K562 (cell line): ENCODE measurements around the gene IRF8. TPM values are rescaled to one million over a fixed set of nuclear protein-coding genes. Genes with fewer than 3 reads are reported as not detected.

Experiments used
- ATAC-seq: fragments of 200-7000 bp; cut with Tn5 transposase; 3 replicates; pipeline ENCODE4 v1.9.1; 2020; ENCODE audit warnings: moderate library complexity
- BruUV-seq: library from RNA; stranded (reverse); fragments of 400-500 nt; replicated peaks from 2 replicates; lab custom pipeline; 2021; lab: Mats Ljungman, UMichigan
- CTCF ChIA-PET: fragments of 300-600 bp; formaldehyde crosslinking; extraction: SDS; loops from one replicate; lab custom pipeline; 2021; ENCODE audit warnings: low intra/inter-chr PET ratio; lab: Yijun Ruan, JAX
- POLR2A ChIA-PET: fragments of 300-600, 350-650 bp; sonication (Branson Sonifier 250); formaldehyde crosslinking; extraction: SDS; loops from one replicate; lab custom pipeline; 2021; ENCODE audit warnings: antibody characterized with exemption, inconsistent platforms; lab: Yijun Ruan, JAX
- DNase-seq, 4 experiments: peaks; one replicate each; pipeline versions ENCODE4 v3.0.0 to v3.0.0-alpha.2; 2011 to 2018; ENCODE audit warnings: low spot score in 3 of 4, mixed read lengths in 3 of 4; ENCODE audit errors: extremely low read depth in 1 of 4
- FAIRE-seq: peaks from 2 replicates; lab custom pipeline; 2011; peaks lifted over from hg19 to GRCh38; lab: Jason Lieb, UNC
- H2AFZ ChIP-seq: 2 replicates; pipeline ENCODE4 v1.6.0; 2011; ENCODE audit warnings: low read depth, low read length, control low read depth, inconsistent platforms
- H3K27ac ChIP-seq: fragments of 200-600 bp; 3 replicates; pipeline ENCODE4 v1.8.0; 2011; ENCODE audit warnings: low read depth, mild to moderate bottlenecking, control low read depth, inconsistent platforms, low read length, moderate library complexity, mixed read lengths; ENCODE audit errors: extremely low read depth
- H3K27me3 ChIP-seq, 2 experiments: fragments of 300-600 bp in 1 of 2; 2 replicates in 1 of 2; 3 replicates in 1 of 2; pipeline versions ENCODE4 v1.6.0 to v1.8.0; 2011; ENCODE audit warnings: inconsistent platforms in 2 of 2, low read length in 2 of 2, mild to moderate bottlenecking in 1 of 2, mixed read lengths in 1 of 2, moderate library complexity in 1 of 2; ENCODE audit not compliant: control insufficient read depth in 2 of 2, insufficient read depth in 2 of 2
- H3K36me3 ChIP-seq: fragments of 300-600 bp; 3 replicates; pipeline ENCODE4 v1.8.0; 2011; ENCODE audit warnings: mild to moderate bottlenecking, low read length, inconsistent platforms; ENCODE audit not compliant: control insufficient read depth, insufficient read depth
- H3K4me1 ChIP-seq, 2 experiments: fragments of 200-600 bp in 1 of 2; replicated peaks in 1 of 2; 2 replicates in 1 of 2; 3 replicates in 1 of 2; pipeline versions ENCODE4 v1.5.1 to v1.8.0; 2011; ENCODE audit warnings: inconsistent platforms in 2 of 2, low read length in 2 of 2, mild to moderate bottlenecking in 1 of 2, mixed read lengths in 1 of 2, moderate library complexity in 1 of 2; ENCODE audit not compliant: control insufficient read depth in 2 of 2, insufficient read depth in 2 of 2
- H3K4me2 ChIP-seq: 2 replicates; pipeline ENCODE4 v1.6.1; 2011; ENCODE audit warnings: low read length, control low read depth, inconsistent platforms, mixed read lengths; ENCODE audit not compliant: insufficient read depth
- H3K4me3 ChIP-seq: fragments of 200-600 bp; sonication (generic), shearing (Covaris generic); 2 replicates; pipeline ENCODE4 v1.5.1; 2016; ENCODE audit warnings: control low read depth, inconsistent platforms
- H3K79me2 ChIP-seq: fragments of 200-600 bp; 3 replicates; pipeline ENCODE4 v1.8.0; 2011; ENCODE audit warnings: low read length, inconsistent platforms; ENCODE audit not compliant: control insufficient read depth, insufficient read depth
- H3K9ac ChIP-seq, 2 experiments: 2 replicates each; pipeline versions ENCODE4 v1.6.0 to v1.6.1; 2011; ENCODE audit warnings: low read depth in 2 of 2, low read length in 2 of 2, control low read depth in 1 of 2, inconsistent platforms in 1 of 2, mild to moderate bottlenecking in 1 of 2, mixed read lengths in 1 of 2; ENCODE audit not compliant: insufficient read depth in 1 of 2
- H3K9me1 ChIP-seq: one replicate; pipeline ENCODE4 v1.6.0; 2011; ENCODE audit warnings: inconsistent platforms, mild to moderate bottlenecking, low read length, moderate library complexity; ENCODE audit not compliant: control insufficient read depth, insufficient read depth
- H3K9me3 ChIP-seq: replicated peaks from 2 replicates; pipeline ENCODE4 v1.5.1; 2011; ENCODE audit warnings: low read depth, low read length, inconsistent platforms; ENCODE audit not compliant: control insufficient read depth, insufficient read depth
- H4K20me1 ChIP-seq: replicated peaks from 2 replicates; pipeline ENCODE4 v1.6.1; 2011; ENCODE audit warnings: low read length, inconsistent platforms, mixed read lengths; ENCODE audit not compliant: control insufficient read depth, insufficient read depth
- E2F4 ChIP-seq: sonication (generic); formaldehyde crosslinking; IDR thresholded peaks from 2 replicates; pipeline ENCODE4 v1.8.0; 2022; ENCODE audit warnings: mild to moderate bottlenecking, low read depth, missing genetic modification reagents
- IFI16 ChIP-seq: fragments of 250-450 bp; sonication (Bioruptor Pico); IDR thresholded peaks from 2 replicates; pipeline ENCODE4 v2.1.2; 2022; ENCODE audit warnings: mild to moderate bottlenecking, inconsistent platforms
- KLF1 ChIP-seq: fragments of 450-650 bp; IDR thresholded peaks from 2 replicates; pipeline ENCODE4 v1.6.1; 2016; ENCODE audit warnings: missing genetic modification characterization, missing compliant biosample characterization
- MED1 ChIP-seq: sonication (generic); formaldehyde crosslinking; IDR thresholded peaks from 2 replicates; pipeline ENCODE4 v1.8.1; 2023; ENCODE audit warnings: missing genetic modification reagents, borderline replicate concordance
- MTA3 ChIP-seq: fragments of 450-650 bp; formaldehyde crosslinking; IDR thresholded peaks from 2 replicates; pipeline ENCODE4 v1.6.1; 2017; ENCODE audit warnings: mild to moderate bottlenecking, borderline replicate concordance
- NFYB ChIP-seq: IDR thresholded peaks from 2 replicates; pipeline ENCODE4 v1.6.1; 2011; ENCODE audit warnings: mild to moderate bottlenecking, moderate library complexity; ENCODE audit not compliant: insufficient read length; ENCODE audit errors: extremely low read depth
- U2AF2 ChIP-seq: fragments of 200-400 bp; formaldehyde crosslinking; optimal IDR thresholded peaks from 2 replicates; pipeline ENCODE3; 2017; ENCODE audit warnings: low read depth, mild to moderate bottlenecking, low read length
- ZEB2 ChIP-seq: fragments of 450-650 bp; IDR thresholded peaks from 2 replicates; pipeline ENCODE4 v1.6.1; 2016
- ZKSCAN8 ChIP-seq: fragments of 200-800 bp; sonication (Bioruptor generic); IDR thresholded peaks from 2 replicates; pipeline ENCODE4 v1.6.1; 2016; ENCODE audit warnings: missing genetic modification characterization, missing compliant biosample characterization
- ZNF282 ChIP-seq: sonication (generic); formaldehyde crosslinking; IDR thresholded peaks from 2 replicates; pipeline ENCODE4 v1.8.1; 2023; ENCODE audit warnings: missing genetic modification reagents
- ZNF395 ChIP-seq: fragments of 200-800 bp; sonication (Bioruptor generic); IDR thresholded peaks from 2 replicates; pipeline ENCODE4 v1.6.1; 2017; ENCODE audit warnings: missing genetic modification characterization, missing compliant biosample characterization
- ZNF408 ChIP-seq: fragments of 250-450 bp; sonication (Bioruptor Pico); IDR thresholded peaks from 2 replicates; pipeline ENCODE4 v1.4.0; 2020; ENCODE audit warnings: low read depth, mild to moderate bottlenecking, moderate library complexity
- ZNF57 ChIP-seq: fragments of 450-650 bp; formaldehyde crosslinking; IDR thresholded peaks from 2 replicates; pipeline ENCODE4 v1.4.0; 2020; ENCODE audit warnings: mild to moderate bottlenecking, moderate library complexity
- ZNF699 ChIP-seq: fragments of 250-450 bp; sonication (Bioruptor Pico); IDR thresholded peaks from 2 replicates; pipeline ENCODE4 v1.8.0; 2021; ENCODE audit warnings: mild to moderate bottlenecking, moderate library complexity; ENCODE audit not compliant: insufficient replicate concordance
- WGBS: fragments of 100-300 bp; shearing (Covaris generic); methylation state at CpG from one replicate; pipeline ENCODE4 v1.1.6; 2016; ENCODE audit warnings: low coverage, mixed read lengths; ENCODE audit not compliant: insufficient coverage; ENCODE audit errors: missing lambda C conversion rate; 5-methylcytosine and 5-hydroxymethylcytosine counted together
- in situ Hi-C: fragments of 300-500 bp; cut with MboI; formaldehyde crosslinking; loops from 4 replicates; pipeline ENCODE4 v1.15.0; 2018; ENCODE audit warnings: inconsistent platforms, mixed read lengths
- intact Hi-C: fragments of 100-400 bp; cut with micrococcal nuclease; formaldehyde crosslinking; loops from 2 replicates; pipeline ENCODE4 v1.14.2; 2022
- polyA plus RNA-seq, 8 experiments: library from polyadenylated mRNA; depleted of rRNA in 4 of 8; stranded (reverse) in 5 of 8; unstranded in 3 of 8; fragments of >200 nt; fragmentation: Nextera tagmentation in 2 of 8; fragmentation: Illumina TruSeq in 1 of 8; extraction: Ambion mirVana in 2 of 8; extraction: Trizol in 1 of 8; gene quantifications; 2 replicates each; pipeline versions ENCODE4 v1.2.1 to v1.2.3, GENCODE V29; 2011 to 2014; ENCODE audit warnings: inconsistent platforms in 1 of 8, missing spikeins in 1 of 8
- total RNA-seq, 7 experiments: library from RNA; depleted of rRNA in 6 of 7; stranded (reverse); fragments of >200 nt in 6 of 7; fragmentation: Illumina TruSeq in 2 of 7; extraction: Trizol in 2 of 7; gene quantifications; 2 replicates each; pipeline versions ENCODE4 v1.2.1 to v1.2.3, GENCODE V29; 2011 to 2021; ENCODE audit warnings: low replicate concordance in 1 of 7
- TF ChIP-seq, protein P1 (sequence below): sonication (generic); formaldehyde crosslinking; IDR thresholded peaks from 2 replicates; pipeline ENCODE4 v1.8.0; 2022; ENCODE audit warnings: missing genetic modification reagents, mild to moderate bottlenecking, moderate library complexity, borderline replicate concordance
- TF ChIP-seq, protein P2 (sequence below): fragments of 250-450 bp; sonication (Bioruptor Pico); IDR thresholded peaks from 2 replicates; pipeline ENCODE4 v1.8.0; 2021; ENCODE audit warnings: moderate library complexity, mild to moderate bottlenecking, inconsistent platforms

IRF8 gene
- total and polyA plus RNA-seq, 9 of the 15 experiments (the other 6 are each of a cell fraction or from before 2014, with no cell fraction given), result 0.01 to 0.98 TPM; not detected in 7

DNA sequence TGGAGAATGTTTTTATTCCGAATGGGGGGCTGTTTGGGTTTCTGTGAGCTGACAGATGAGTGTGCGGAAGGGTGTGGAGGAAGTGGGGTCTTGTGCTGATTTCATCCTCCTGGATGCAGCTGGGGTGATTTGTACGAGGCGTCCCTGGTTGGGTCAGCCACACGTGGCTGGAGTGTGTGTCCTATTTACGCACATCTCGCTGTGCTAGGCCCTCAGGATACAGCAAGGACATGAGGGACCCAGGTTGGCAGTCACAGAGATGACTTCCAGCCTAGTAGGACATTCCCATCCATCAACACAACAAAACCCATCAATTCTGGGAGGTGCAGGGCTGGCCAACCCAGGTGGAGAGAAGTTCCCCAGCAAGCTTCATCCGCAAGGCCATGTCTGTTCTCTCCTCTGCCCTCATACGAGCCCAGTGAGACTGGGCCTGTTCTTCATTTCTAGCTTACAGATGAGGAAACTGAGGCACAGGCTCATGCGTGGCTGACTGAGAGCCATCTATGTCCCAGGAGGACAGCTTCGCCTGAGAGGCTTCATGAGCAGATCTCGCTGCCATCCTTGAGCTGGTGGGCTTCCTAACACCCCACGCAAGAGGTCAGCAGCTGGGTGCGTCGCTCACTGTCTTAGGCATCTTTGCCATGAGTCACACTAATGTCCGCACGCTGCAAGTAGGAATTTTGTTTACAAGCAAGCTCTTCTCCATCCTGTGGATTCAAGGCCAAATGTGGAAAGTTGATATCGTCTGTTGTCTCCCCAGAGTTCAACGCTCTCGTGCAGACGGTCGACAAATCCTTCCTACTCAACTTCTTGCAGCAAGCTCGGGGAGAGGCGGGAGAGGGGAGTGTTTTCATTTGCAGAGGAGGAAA lies 24.4 kb downstream of the IRF8 start:
- no peaks in the 10 kb centered on the region for H3K79me2 ChIP-seq
- POLR2A ChIA-PET, result interaction anchor here (0.9 to 1.4 kb wide), 2 partner anchors 10 to 11 kb away, joined by 3 to 4 read pairs; no protein-coding TSS in a partner anchor
- ATAC-seq, result no peak
- no TSS peak for BruUV-seq
- TF ChIP-seq, protein P1, sequence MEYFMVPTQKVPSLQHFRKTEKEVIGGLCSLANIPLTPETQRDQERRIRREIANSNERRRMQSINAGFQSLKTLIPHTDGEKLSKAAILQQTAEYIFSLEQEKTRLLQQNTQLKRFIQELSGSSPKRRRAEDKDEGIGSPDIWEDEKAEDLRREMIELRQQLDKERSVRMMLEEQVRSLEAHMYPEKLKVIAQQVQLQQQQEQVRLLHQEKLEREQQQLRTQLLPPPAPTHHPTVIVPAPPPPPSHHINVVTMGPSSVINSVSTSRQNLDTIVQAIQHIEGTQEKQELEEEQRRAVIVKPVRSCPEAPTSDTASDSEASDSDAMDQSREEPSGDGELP, result no peak
- TF ChIP-seq ZNF408 (CRISPR knock-in tag) (no peak), ZNF282 (CRISPR knock-in tag) (no peak), ZKSCAN8 (no peak), U2AF2 (no peak), ZEB2 (no peak), NFYB (no peak), KLF1 (tag) (no peak), ZNF57 (CRISPR knock-in tag) (no peak), MED1 (no peak), ZNF395 (CRISPR knock-in tag) (no peak), IFI16 (CRISPR knock-in tag) (no peak), MTA3 (no peak), ZNF699 (CRISPR knock-in tag) (no peak), E2F4 (CRISPR knock-in tag) (no peak)
- TF ChIP-seq, protein P2, sequence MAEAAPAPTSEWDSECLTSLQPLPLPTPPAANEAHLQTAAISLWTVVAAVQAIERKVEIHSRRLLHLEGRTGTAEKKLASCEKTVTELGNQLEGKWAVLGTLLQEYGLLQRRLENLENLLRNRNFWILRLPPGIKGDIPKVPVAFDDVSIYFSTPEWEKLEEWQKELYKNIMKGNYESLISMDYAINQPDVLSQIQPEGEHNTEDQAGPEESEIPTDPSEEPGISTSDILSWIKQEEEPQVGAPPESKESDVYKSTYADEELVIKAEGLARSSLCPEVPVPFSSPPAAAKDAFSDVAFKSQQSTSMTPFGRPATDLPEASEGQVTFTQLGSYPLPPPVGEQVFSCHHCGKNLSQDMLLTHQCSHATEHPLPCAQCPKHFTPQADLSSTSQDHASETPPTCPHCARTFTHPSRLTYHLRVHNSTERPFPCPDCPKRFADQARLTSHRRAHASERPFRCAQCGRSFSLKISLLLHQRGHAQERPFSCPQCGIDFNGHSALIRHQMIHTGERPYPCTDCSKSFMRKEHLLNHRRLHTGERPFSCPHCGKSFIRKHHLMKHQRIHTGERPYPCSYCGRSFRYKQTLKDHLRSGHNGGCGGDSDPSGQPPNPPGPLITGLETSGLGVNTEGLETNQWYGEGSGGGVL (CRISPR knock-in tag), result no peak
- intact Hi-C loops (no loop called here), in situ Hi-C loops (no loop called here)
- peaks cover 0 to 3% of the 10 kb centered on the region in 2 experiments; a peak in 2 of 5 replicates for H3K4me1 ChIP-seq
- WGBS, result 2% methylated on average over 24 of the region's 24 CpGs
- H3K27me3 ChIP-seq, result peaks cover 38 to 70% of the 10 kb centered on the region in 2 experiments
- H3K9me1 ChIP-seq, result no peaks in the 10 kb centered on the region
- CTCF ChIA-PET, result no interaction called here
- H2AFZ ChIP-seq, result no peak overlapping the region
- no peak overlapping the region for H3K27ac ChIP-seq
- H3K4me2 ChIP-seq, result no peak overlapping the region
- no peaks in the 10 kb centered on the region for H3K9me3 ChIP-seq
- H4K20me1 ChIP-seq, result peaks cover 4% of the 10 kb centered on the region; the same call in 1 of the 2 replicates
- FAIRE-seq, result no peak
- no peak for DNase-seq
- H3K36me3 ChIP-seq, result no peaks in the 10 kb centered on the region
- no peak overlapping the region for H3K9ac ChIP-seq
- H3K4me3 ChIP-seq, result no peak overlapping the region
